Endothelial cell (in vitro differentiated cells): ENCODE results near the gene FBF1. TPM values are rescaled to one million over a fixed set of nuclear protein-coding genes. Genes with fewer than 3 reads are reported as not detected.
A peak's percentile ranks its signal among the peaks of the same experiment; 100 is the strongest.

Experiments used
- DNase-seq: peaks from one replicate; pipeline ENCODE4 v3.0.0; 2021; ENCODE audit warnings: low spot score
- H3K27ac Mint-ChIP-seq: one replicate; pipeline ENCODE4 v1.8.0; 2021; ENCODE audit warnings: mixed read lengths, inconsistent platforms; ENCODE audit not compliant: unreplicated experiment
- H3K27me3 Mint-ChIP-seq: one replicate; pipeline ENCODE4 v1.8.0; 2021; ENCODE audit warnings: mild to moderate bottlenecking, moderate library complexity, mixed read lengths, inconsistent platforms; ENCODE audit not compliant: unreplicated experiment
- H3K36me3 Mint-ChIP-seq: one replicate; pipeline ENCODE4 v1.8.0; 2021; ENCODE audit warnings: mild to moderate bottlenecking, low read depth, mixed read lengths, inconsistent platforms; ENCODE audit not compliant: unreplicated experiment
- H3K4me1 Mint-ChIP-seq: one replicate; pipeline ENCODE4 v1.8.0; 2021; ENCODE audit warnings: mild to moderate bottlenecking, mixed read lengths, inconsistent platforms; ENCODE audit not compliant: unreplicated experiment
- H3K4me3 Mint-ChIP-seq: one replicate; pipeline ENCODE4 v1.8.0; 2021; ENCODE audit warnings: mild to moderate bottlenecking, mixed read lengths, inconsistent platforms; ENCODE audit not compliant: unreplicated experiment
- H3K9me3 Mint-ChIP-seq: one replicate; pipeline ENCODE4 v1.8.0; 2021; ENCODE audit warnings: mixed read lengths, inconsistent platforms; ENCODE audit not compliant: unreplicated experiment
- total RNA-seq: library from RNA; stranded (reverse); fragmentation: NEBNext Ultra II Directional; extraction: Animal tissue kit (Norgen Biotek cat#: 25700); gene quantifications from one replicate; pipeline ENCODE4 v1.2.1, GENCODE V29; 2021; ENCODE audit not compliant: unreplicated experiment
- TF ChIP-seq, protein P1 (sequence below): fragments of 200-600 bp; sonication (generic); IDR thresholded peaks from one replicate; pipeline ENCODE4 v1.5.0; 2021; ENCODE audit warnings: antibody characterized with exemption; ENCODE audit not compliant: unreplicated experiment

Gene FBF1
- total RNA-seq, 1 donor from 2014 or later: 7.8 TPM

GRCh38 chr17:75902406-75902805 is 38.4 kb downstream of the FBF1 start:
- DNase-seq: no peak
- TF ChIP-seq, protein P1, sequence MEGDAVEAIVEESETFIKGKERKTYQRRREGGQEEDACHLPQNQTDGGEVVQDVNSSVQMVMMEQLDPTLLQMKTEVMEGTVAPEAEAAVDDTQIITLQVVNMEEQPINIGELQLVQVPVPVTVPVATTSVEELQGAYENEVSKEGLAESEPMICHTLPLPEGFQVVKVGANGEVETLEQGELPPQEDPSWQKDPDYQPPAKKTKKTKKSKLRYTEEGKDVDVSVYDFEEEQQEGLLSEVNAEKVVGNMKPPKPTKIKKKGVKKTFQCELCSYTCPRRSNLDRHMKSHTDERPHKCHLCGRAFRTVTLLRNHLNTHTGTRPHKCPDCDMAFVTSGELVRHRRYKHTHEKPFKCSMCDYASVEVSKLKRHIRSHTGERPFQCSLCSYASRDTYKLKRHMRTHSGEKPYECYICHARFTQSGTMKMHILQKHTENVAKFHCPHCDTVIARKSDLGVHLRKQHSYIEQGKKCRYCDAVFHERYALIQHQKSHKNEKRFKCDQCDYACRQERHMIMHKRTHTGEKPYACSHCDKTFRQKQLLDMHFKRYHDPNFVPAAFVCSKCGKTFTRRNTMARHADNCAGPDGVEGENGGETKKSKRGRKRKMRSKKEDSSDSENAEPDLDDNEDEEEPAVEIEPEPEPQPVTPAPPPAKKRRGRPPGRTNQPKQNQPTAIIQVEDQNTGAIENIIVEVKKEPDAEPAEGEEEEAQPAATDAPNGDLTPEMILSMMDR: no peak
- Mint-ChIP-seq H3K36me3 (peaks cover 5% of the 10 kb centered on the region), H3K4me3 (no peak overlapping the region), H3K27me3 (peaks cover 5% of the 10 kb centered on the region), H3K4me1 (peaks cover 8% of the 10 kb centered on the region), H3K9me3 (no peaks in the 10 kb centered on the region), H3K27ac (no peak overlapping the region)

- Mint-ChIP-seq H3K36me3 (peaks cover 5% of the 10 kb centered on the region), H3K27ac (no peak overlapping the region), H3K27me3 (peaks cover 7% of the 10 kb centered on the region), H3K9me3 (no peaks in the 10 kb centered on the region), H3K4me3 (no peak overlapping the region), H3K4me1 (peaks cover 10% of the 10 kb centered on the region)
- TF ChIP-seq, protein P1: no peak
- no peak for DNase-seq
Observed at GRCh38 chr17:75901727-75902126, 39.1 kb downstream of the FBF1 start.

DNA sequence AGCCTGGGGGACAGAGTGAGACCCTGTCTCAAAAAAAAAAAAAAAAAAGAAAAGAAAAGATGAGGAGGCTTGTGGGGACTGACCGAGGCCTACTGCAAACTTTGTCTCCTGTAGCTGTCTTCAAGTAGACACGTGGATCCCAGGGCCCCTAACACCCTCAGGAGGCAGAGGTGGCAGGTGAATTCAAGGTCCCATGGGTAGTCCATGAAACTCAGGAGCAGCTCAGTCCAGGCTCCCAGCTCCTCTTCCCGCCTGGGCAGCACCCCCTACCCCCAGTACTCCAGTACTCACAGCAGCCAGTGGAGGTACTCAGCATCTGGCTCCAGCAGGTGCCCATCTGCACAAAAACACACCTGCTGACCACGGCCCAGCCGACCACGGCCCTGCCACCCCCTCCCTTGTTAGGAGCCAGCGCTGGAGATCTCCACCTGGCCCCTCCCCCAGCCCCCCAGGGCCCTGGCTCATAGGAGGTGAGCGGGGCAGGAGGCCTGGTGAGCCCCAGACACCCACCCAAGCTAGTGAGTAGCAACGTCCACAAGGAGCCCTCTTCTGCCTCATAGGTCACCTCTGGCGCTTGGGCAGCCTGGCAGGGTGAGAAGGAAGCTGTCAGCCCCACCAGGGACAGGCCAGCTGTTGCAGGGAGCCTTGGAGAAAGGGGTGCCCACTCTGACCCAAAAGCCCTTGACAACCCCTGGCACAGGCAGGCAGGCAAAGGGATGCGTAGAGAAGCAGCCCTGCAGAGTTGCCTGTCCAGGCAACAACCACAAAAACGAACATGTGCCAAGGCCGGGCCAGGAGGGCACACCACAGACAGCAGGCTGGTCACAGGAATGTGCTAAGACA is 39.9 kb downstream of the FBF1 start:
- Mint-ChIP-seq H3K4me1 (peaks cover 10% of the 10 kb centered on the region), H3K27ac (no peak overlapping the region), H3K9me3 (no peaks in the 10 kb centered on the region), H3K4me3 (no peak overlapping the region), H3K36me3 (peaks cover 5% of the 10 kb centered on the region), H3K27me3 (peaks cover 8% of the 10 kb centered on the region)
- TF ChIP-seq, protein P1: no peak
- no peak for DNase-seq

DNA sequence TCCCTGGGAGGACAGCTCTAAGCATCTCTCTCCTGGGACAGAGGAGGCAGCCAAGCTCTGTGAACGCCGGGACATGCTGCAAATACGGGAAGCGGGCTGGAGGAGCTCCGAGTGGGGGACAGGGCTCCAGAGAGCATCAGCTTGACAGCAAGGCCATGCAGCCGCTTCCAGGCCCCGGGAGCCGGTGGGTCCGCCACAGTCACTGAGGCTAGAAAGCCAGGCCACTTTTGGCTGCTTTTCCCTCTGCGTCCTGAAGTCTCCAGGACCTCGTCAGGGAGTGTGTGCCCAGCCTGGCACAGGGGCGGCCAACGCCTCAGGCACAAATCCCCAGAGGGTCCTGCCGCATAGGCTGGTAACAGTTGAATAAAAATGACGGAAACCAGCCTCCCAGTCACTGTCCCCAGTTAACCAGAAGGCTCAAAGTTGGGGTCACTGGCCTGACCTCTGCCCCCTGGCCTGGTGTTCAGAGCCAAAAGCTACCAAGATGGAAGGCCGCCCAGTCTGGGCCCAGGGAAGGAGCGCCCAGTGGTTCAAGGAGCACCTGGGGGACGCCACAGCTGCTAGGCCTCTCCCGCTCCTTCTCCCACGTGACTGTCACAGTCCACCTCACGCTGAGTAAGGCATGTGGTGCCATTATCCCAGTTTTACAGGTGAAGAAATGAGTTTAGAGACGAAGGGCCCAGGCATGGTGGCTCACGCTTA is 40.9 kb downstream of the FBF1 start:
- TF ChIP-seq, protein P1: no peak
- Mint-ChIP-seq H3K27me3 (peaks cover 10% of the 10 kb centered on the region), H3K27ac (no peak overlapping the region), H3K4me3 (peak overlapping the region; percentile 37), H3K4me1 (peaks cover 20% of the 10 kb centered on the region), H3K9me3 (no peaks in the 10 kb centered on the region), H3K36me3 (peaks cover 5% of the 10 kb centered on the region)
- DNase-seq: no peak

GRCh38 chr17:75899353-75899752 is 41.5 kb downstream of the FBF1 start:
- Mint-ChIP-seq H3K9me3 (no peaks in the 10 kb centered on the region), H3K27ac (no peak overlapping the region), H3K4me1 (peaks cover 21% of the 10 kb centered on the region), H3K27me3 (peaks cover 11% of the 10 kb centered on the region), H3K4me3 (no peak overlapping the region), H3K36me3 (peaks cover 5% of the 10 kb centered on the region)
- DNase-seq: no peak
- TF ChIP-seq, protein P1: no peak
